Retina (tissue), 1 donor: ENCODE results near the gene CNTD1.
A peak's percentile ranks its signal among the peaks of the same experiment; 100 is the strongest.
"Not testable (repeated sequence)": the region's sequence is repeated elsewhere in the genome, so short reads cannot be mapped to it uniquely, and the experiment has no call there.

Source experiments
- DNase-seq: peaks from one replicate; pipeline ENCODE4 v3.0.0-alpha.2; 2016

The CNTD1 gene, protein sequence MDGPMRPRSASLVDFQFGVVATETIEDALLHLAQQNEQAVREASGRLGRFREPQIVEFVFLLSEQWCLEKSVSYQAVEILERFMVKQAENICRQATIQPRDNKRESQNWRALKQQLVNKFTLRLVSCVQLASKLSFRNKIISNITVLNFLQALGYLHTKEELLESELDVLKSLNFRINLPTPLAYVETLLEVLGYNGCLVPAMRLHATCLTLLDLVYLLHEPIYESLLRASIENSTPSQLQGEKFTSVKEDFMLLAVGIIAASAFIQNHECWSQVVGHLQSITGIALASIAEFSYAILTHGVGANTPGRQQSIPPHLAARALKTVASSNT

DNA sequence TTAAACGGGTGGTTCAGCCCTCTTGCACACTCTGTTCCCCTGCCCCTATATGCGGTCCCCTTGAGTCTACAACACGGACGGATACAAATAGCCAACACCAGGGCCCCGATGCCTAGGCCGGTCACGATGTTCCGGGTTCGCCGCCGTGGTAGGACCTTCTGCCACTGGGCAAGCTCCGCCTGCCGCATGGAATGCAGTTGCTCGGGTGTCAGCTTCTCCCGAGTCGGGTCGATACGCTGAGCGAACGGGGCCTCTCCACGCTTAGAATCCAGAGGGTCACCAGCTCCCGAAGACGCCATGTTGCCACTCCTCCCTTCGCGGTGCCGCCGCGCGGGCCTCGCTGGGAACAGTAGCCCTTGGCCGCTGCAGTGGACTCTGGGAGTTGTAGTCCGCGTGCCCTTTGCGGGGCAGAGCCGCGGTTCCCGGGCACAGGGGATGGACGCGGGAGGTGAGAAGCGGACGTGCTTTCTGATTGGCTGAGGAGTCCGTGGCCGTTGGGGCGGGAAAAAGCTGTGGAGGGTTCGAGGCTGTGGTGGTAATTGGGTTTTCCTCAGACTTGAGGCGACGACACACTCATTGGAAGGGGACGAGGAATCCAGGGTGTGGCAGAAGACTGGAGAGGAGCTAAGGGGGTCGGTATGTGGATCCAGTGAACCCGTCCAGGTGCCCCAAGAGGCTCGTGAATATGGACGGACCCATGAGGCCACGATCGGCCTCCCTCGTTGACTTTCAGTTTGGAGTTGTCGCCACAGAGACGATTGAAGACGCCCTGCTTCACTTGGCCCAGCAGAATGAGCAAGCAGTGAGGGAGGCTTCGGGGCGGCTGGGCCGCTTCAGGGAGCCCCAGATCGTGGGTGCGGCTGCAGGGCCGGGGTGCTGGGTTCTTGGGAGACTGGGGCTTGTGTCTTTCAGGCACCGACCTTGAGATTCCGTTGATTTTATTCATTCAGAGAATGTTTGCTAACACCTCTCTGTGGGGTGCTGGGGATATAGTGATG lies at the start of gene CNTD1, which contains the start of gene COA3:
Gene CNTD1, plus strand, starts transcription at position 479 of the 998 bp plus-strand sequence. Its CDS starts 207 bp downstream, at position 686.
Gene COA3, minus strand, starts transcription at position 322 of the 998 bp plus-strand sequence. Its CDS starts 23 bp downstream, at position 299.
- DNase-seq: peak; percentile 91

DNA sequence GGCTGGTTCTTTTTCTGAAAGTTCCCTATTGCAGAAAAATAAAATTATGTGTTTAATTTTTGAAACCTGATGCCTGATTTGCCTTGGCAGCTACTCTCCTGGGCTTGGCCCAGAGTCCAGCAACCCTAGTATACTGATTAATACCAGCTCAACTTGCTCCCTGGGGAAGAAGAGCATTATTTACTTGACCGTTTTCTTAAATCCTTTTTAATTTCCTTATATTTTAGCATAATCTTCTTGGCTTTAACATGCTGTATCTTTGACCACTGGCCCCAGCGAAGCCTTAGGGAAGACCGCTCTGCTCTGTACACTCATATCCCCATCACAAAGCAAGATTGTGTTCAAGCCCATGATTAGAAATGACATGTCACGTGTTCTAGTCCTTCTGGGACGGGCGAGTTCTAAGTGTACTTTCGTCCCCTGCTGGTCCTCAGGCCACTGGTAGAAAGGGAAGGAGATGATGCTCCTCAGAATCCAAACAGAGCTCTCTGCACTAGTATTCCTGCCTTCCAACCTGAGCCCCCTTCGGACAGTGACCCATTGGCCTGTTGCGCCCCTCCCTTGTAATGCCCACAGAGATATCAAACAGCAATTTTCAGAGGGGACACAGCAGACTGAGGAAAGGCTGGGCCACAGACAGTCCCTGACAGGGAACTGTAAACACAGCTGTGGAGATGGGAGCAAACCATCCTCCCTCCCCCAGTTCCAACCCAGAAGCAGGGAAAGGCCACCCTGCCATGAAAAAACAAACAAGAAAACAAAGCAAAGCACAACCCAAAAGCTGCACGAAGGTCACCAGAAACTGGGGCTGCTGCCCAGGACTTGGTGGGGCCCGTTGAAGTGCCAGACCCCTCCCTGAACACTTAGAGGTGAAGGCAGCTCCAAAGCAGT lies 49.5 kb upstream of the CNTD1 start:
- DNase-seq: peak; percentile 83

DNA sequence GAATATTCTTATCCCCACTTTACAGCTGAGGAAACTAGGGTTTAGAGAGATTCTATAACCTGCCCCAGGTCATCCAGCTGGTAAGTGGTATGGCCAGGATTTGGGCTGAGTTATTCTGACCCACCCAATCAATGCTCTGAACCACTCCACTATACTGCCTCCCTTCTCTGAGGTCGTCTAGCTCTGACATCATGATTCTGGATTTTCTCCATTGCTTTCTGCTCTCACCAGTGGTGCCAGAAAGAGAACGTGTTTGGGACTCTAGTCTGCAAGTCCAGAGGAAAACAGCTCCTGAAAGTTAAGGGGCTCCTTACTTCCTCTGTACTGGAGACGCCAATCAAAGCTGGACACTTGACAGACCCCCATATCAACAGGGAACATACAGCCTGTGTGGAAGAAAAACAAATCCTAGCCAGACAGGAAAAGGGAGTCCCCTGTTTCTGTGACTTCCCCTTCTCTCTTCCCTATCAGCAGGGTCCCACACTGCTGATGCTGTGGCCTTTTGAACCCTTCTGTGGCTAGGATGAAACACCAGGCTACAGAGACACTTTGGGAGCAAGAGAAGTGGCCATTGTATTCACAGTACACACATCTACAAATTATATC lies 47.8 kb upstream of the CNTD1 start:
- no peak for DNase-seq

DNA sequence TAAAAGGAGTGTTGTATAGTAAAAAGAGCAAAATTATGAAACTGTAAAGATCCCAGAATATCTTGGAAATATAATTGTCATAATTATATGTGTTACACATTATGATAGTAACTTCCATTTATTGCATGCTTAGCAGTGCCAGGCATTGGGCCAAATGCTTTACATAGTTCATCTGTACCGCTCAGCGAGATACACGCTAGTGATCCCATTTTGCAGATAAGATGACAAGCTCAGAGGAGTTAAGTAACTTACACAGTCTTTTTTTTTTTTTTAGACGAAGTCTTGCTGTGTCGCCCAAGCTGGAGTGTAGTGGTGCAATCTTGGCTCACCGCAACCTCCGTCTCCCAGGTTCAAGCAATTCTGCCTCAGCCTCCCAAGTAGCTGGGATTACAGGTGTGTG lies 47.0 kb upstream of the CNTD1 start:
- DNase-seq: no peak

DNA sequence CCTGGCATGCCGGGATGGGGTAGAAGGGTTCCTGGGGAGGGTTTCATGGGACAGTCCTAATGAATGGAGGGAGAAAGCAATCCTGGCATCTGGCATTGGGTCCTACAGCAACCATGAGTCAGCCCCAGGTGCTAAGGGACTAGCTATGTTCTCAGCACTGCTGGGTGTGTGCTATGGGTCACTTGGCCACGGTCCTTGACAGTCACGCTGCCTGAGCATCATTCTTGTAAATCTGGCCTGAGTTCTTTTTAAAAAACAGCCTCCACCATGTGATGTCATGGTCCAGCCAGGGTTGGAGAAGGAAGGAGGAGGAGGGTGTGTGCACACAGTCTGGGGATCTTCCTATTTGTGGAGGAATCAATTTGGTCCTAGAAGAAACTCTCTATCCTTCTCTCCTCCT lies 43.9 kb upstream of the CNTD1 start:
- DNase-seq: no peak

DNA sequence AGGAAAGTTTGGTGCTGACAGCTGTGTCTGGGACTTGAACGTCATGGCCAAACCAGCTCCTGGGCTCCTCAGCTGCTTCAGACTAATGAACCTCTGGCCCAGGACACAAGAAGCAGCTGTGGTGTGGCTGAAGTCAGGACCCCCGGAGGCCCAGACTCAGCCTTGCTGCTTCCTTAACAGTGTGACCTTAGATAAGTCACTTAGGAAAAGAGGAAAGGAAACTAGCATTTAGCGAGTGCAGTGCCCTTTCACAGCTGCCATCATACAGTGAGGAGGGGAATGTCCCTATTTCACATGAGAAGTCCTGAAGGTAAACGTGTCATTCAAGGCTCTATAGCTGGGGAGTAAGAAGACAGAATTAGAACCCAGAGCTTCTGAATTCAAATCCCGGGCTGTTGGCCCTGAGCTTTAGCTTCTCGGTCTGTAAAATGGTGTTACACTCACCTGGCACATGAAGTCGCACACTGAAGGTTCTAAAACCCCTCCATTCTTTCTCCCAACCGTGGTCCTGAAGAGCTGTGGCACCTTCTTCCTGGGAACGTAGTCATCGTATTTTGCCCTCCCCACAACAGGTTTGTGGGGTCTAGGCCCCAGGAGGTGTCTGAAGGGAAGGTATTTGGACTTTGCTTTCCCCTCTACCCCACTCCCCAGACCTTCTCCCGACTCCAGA lies 38.5 kb upstream of the CNTD1 start:
- DNase-seq: no peak

DNA sequence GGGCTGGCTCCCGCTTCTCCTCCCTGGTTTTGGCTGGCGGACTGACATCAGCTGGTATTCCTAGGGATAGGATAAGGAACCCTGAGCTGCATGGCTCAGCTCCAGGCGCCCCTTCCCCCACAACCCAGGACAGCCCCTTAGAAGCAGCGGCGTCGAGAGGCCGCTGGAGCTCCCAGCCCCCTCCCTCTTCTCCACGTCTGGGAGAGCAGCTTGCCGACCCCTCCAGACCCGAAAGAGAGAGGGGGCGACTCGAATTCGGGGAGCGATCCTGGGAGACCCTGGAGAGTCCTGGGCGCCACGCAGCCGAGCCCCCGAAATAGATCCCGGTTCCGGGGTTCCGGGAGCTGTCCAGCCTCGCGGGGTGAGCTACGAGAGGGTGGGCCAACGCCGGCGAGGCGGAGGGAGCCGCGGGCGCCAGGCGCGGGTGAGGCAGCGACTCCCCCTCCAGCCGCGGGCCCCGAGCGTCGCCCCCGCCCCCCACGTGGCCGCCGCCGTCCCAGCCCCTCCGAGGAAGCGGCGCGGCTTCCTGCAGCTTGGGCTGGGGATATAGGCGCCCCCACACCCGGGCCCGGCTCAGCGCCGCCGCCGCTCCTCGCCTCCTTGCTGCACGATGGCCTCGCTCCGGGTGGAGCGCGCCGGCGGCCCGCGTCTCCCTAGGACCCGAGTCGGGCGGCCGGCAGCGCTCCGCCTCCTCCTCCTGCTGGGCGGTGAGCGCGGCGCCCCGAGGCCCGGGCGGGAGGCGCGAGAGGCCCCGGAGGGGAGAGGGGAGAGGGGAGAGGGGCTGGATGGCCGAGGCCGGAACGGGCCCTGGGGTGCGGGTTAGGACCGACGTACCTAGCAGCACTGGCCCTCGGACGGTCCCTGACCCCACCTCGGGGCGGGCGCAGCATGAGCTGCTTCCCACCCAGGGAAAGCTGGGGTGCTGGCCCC lies 37.7 kb upstream of the CNTD1 start, which contains the start of gene RAMP2:
Gene RAMP2, plus strand, starts transcription at position 576 of the 930 bp plus-strand sequence. Its CDS starts 35 bp downstream, at position 611.
- DNase-seq: peak; percentile 81

DNA sequence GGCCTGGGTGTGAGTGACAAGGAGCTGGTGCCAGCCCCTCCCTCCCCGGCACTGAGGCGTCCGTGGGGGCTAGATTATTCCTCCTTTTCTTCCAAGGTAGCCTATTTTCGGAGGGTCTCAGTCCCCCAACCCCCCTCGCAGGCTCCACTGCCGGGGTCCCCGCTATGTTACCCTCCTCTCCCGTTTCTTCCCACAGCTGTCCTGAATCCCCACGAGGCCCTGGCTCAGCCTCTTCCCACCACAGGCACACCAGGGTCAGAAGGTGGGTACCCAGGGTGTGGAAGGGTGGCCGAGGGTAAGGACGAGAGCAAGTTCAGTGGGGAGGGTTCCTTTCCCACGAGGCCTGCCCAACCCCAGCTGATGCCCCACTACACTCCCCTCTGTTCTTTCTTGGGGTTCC lies 37.0 kb upstream of the CNTD1 start:
- DNase-seq: no peak

DNA sequence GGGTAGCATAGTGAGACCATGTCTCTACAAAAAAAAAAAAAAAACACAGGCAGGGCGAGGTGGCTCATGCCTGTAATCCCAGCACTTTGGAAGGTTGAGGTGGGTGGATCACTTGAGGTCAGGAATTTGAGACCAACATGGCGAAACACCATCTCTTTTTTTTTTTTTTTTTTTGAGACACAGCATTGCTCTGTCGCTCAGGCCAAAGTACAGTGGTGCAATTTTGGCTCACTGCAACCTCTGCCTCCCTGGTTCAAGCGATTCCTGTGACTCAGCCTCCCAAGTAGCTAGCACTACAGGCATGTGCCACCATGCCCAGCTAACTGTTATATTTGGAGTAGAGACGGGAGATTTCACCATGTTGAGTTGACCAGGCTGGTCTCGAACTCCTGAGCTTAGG lies 32.5 kb upstream of the CNTD1 start:
- no peak for DNase-seq

DNA sequence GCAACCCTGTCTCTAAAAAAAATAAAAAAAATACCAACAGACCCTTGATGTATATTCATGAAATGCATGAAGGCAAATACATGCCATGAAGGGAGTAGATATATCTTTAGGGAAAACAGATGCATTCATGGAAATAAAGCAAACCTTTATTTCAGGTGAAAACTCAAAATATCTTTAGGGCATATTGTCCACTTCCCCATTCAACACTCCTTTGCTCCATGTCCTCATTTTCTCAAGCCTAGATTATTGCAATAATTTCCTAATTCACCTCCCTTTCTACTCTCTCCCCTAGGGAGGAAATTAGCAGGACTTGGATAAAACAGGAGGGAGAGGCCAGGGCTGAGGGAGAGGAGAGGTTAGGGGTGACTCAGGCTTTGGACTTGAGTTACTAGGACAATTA lies 31.1 kb upstream of the CNTD1 start:
- DNase-seq: no peak

DNA sequence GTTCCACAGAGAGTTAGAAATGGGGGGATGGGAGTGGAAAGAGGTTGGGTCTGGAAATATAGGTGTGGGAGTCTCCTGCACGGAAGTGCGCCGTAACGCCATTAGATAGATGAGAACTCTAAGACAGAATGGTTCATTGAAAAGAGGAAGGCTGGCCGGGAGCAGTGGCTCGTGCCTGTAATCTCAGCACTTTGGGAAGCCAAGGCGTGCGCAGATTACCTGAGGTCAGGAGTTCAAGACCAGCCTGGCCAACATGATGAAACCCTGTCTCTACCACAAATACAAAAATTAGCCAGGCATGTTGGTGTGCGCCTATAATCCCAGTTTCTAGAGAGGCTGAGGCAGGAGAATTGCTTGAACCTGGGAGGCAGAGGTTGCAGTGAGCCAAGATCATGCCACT lies 30.7 kb upstream of the CNTD1 start:
- not testable (repeated sequence) for DNase-seq

DNA sequence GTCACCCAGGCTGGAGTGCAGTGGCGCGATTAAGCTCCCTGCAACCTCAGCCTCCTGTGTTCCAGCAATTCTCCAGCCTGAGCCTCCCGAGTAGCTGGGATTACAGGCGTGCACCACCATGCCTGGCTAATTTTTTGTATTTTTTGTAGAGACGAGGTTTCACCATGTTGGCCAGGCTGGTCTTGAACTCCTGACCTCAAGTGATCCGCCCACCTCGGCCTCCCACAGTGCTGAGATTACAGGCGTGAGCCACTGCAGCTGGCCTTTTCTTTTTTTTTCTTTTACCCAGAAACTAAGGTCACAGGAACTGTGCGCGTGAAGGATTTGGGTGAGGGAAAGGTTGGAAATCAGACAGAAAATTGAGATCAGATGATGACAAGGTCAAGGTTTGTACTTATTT lies 28.7 kb upstream of the CNTD1 start:
- DNase-seq: not testable (repeated sequence)

DNA sequence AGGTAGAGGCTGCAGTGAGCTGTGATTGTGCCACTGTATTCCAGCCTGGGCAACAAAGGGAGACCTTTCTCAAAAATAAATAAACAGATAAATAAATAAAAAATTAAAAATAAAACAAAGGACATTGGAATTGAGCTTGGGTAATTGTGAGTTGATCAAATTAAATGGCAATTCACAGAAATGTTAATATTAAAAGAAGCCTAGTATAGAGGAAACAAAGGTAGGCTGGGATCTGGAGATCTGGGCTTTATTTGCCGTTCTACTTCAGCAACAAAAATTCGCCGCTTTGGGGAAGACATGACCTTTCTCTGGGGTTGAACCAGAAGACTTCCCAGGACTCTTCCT lies 25.7 kb upstream of the CNTD1 start:
- no peak for DNase-seq

DNA sequence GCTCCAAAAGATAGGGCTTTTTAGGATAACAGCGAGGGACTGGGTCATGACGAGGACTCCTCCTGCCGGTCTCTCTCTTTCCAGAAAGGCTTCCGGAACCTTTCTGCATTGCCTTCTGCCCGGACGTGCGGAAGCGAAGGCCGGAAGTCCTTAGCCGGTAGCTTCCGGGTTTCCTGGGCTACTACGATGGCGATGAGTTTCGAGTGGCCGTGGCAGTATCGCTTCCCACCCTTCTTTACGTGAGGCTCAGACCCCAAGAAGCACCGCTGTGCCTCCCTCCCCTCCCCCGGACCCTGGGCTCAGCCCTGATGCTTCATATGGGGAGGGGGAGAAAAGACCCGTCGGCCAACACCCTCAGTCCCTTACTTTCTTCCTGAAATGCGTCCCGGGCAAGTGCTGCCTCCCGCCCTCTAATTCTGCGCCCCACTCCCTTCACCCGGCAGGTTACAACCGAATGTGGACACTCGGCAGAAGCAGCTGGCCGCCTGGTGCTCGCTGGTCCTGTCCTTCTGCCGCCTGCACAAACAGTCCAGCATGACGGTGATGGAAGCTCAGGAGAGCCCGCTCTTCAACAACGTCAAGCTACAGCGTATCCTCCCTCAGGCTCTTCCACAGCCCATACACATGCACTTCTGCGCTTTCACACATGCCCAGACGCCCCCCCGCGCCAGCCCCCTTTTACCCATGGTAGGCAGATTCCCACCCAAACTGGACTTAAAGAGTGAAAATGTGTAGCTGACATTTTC lies 25.2 kb upstream of the CNTD1 start, which contains the start of gene VPS25:
Gene VPS25, plus strand, starts transcription at position 160 of the 746 bp plus-strand sequence. Its CDS starts 27 bp downstream, at position 187.
- DNase-seq: peak; percentile 95

DNA sequence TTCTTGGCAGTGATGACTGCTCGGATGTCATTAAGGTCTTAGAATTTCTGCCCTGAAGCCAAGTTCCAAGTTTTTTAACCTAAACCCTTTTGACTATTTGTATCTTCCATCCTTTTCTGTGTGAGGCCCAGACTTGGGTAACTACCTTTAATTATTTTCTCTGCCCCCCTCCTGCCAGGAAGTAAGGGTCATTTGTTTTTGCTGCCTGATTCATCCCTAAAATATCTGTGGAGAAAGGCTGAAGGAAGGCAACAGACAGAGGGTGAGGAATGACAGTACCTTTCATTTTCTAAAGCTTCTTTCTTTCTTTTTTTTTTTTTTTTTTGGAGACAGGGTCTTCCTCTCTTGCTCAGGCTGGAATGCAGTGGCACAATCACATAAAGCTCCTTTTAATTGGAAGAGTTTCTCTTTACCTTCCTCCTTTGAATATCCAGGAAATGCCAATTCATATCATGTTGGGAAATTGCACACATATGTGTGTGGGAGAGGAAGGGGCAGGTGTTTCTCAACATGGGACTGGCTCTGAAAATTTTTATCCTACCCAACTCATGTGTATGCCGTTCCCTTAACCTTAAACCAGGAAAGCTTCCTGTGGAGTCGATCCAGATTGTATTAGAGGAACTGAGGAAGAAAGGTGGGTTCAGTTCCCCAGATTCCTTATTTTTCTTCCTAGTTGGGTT lies 24.5 kb upstream of the CNTD1 start:
- DNase-seq: no peak

DNA sequence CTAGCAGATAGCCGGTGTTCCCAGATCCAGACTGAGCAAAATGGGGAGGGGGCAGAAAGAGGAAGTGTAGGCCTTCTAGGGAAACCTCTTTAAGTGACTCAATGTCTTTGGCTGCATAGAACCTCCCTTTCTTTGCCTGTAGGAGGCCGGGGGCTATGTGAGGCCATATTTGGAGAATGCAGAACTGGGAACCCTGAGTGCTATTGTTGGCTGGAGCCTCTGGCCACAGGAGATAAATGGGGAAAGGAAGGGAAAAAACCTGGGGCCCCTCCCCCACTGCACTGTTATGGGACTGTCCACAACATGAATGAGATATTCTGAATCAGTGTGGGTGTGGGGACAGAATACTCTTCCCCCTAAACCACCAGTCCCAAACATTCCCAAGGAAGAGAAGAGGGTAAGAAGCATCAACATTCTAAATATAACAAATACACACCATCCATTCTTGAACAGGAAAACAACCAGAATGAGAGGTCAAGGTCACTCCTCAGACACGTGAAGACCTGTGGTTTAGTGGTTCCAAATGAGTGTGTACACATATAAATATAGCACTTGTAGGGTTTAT lies 23.0 kb upstream of the CNTD1 start:
- DNase-seq: no peak

DNA sequence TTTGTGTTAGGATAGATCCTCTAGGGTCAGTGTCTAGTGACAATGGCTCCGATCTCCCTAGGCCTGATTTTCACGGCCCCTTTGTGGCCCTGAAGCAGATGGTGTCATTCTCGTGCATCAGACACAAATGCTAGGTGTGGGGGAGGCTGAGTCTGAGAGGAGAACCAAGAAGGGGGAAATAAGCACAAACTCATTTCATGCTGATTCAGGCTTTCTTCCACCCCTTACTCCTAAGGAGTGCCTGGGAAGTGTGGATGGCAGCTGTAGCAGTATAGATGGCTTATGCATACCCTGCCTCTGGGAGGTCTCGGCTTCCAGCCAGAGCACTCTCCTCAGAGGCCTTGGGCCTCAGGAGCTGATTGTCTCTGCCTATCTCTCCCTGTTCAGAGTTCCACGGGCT lies 20.1 kb upstream of the CNTD1 start:
- DNase-seq: no peak

DNA sequence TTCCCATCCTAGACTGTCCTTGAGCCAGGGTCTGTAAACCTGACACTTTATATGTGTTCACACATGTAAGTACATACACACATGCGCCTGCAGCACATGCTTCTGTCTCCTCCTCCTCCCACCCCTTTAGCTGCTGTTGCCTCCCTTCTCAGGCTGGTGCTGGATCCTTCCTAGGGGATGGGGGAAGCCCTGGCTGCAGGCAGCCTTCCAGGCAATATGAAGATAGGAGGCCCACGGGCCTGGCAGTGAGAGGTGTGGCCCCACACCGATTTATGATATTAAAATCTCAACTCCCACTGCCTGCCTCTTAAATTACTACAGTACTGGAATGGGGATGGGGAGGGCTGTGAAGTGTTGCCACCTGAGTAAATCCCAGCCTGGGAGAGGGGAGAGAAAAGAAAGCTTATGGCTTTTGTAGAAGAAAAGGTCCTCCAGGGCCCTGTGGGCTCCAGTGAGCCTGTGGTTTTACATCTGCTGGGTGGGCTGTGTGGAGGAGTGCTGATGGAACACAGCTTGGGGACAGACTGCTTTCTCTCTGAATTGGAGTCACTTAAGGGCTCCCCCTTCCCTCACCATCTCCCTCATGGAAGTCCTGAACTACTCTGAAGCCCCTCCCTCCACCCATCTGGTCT lies 19.2 kb upstream of the CNTD1 start:
- no peak for DNase-seq
